Endometrial microvascular endothelial cells (primary cell): Measurements from ENCODE around the gene MYADML2. TPM values are rescaled to one million over a fixed set of nuclear protein-coding genes. Genes with fewer than 3 reads are reported as not detected.

Experiments used
- in situ Hi-C: cut with HindIII; loops from 2 replicates; pipeline ENCODE4 v1.10.0; 2017; ENCODE audit warnings: low sequenced_read_pairs, low pct_unique_long_range_greater_than_20kb; ENCODE audit errors: inconsistent ontology term
- total RNA-seq: library from RNA; depleted of rRNA; stranded (reverse); fragments of >200 nt; gene quantifications from one replicate; pipeline ENCODE4 v1.2.3, GENCODE V29; 2015; ENCODE audit errors: inconsistent ontology term

The MYADML2 gene
- total RNA-seq, 1 donor from 2014 or later = not detected

- in situ Hi-C loops = no loop called here
These were observed 33.8 kb upstream of the MYADML2 start for GRCh38 chr17:81980707-81981343.

- in situ Hi-C loops = no loop called here
These were observed 33.1 kb upstream of the MYADML2 start for GRCh38 chr17:81980122-81980521.

- in situ Hi-C loops = no loop called here
These were observed 31.7 kb upstream of the MYADML2 start for GRCh38 chr17:81978524-81979298.

- in situ Hi-C loops = no loop called here
These were observed 30.3 kb upstream of the MYADML2 start, which contains the start of gene ASPSCR1 for GRCh38 chr17:81977211-81977808. TSS of gene ASPSCR1 (plus strand) at chr17:81977629. CDS start at chr17:81977647, 18 bp downstream.

- in situ Hi-C loops = no loop called here
These were observed 29.5 kb upstream of the MYADML2 start for GRCh38 chr17:81976332-81977210.

GRCh38 chr17:81973432-81973831, 26.4 kb upstream of the MYADML2 start:
- in situ Hi-C loops = no loop called here

DNA sequence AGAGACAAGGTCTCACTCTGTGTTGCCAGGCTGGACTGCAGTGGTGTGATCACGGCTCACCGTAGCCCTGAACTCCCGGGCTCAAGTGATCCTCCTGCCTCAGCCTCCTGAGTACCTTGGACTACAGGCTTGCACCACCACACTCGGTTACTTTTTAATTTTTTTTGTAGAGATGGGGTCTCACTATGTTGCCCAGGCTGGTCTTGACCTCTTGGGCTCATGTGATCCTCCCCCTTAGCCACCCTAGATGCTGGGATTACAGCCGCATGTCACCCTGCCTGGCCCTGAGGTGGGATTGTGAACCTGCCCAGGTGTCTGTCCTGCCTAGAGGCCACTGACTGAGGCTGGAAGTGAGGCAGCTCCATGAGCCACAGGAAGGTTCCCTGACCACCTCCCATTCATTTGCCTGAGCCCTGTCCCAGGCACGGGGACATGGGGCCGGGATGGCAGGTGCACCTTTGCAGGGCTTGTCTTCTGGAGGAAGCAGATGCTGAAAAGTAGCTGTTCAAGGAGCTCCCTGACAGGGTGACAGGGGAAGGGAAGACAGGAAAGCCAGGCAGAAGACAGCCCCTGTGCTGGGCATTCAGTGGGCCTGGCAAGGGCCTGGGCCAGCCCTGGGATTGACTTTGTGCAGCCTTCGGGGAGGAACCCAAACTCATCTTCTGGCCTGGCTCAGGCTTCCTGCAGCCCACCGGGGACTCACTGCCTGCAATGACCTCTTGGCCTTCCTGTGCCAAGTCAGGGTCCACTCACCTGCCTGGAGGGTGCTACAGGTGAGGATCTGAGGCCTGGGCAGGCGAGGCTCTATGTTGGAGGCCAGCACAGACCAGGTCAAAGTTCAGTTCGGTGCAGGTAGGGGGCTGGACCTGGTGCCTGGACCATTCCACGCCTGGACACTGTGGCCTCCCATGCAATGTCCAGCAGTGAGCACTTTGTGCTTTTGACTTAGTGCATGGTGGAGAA, 22.1 kb upstream of the MYADML2 start:
- in situ Hi-C loops = no loop called here

DNA sequence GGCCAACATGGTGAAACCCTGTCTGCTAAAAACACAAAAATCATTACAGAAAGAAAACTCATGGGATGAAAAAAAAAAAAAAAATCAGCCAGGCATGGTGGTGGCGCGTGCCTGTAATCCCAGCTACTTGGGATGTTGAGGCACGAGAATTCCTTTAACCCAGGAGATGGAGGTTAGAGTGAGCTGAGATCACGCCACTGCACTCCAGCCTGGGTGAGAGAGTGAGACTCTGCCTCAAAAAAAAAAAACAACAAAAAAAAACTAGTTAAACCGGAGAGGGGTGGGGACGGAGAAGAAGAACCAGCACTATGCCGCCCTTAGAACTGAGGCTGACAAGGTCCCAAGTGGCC, 21.3 kb upstream of the MYADML2 start:
- in situ Hi-C loops = no loop called here

DNA sequence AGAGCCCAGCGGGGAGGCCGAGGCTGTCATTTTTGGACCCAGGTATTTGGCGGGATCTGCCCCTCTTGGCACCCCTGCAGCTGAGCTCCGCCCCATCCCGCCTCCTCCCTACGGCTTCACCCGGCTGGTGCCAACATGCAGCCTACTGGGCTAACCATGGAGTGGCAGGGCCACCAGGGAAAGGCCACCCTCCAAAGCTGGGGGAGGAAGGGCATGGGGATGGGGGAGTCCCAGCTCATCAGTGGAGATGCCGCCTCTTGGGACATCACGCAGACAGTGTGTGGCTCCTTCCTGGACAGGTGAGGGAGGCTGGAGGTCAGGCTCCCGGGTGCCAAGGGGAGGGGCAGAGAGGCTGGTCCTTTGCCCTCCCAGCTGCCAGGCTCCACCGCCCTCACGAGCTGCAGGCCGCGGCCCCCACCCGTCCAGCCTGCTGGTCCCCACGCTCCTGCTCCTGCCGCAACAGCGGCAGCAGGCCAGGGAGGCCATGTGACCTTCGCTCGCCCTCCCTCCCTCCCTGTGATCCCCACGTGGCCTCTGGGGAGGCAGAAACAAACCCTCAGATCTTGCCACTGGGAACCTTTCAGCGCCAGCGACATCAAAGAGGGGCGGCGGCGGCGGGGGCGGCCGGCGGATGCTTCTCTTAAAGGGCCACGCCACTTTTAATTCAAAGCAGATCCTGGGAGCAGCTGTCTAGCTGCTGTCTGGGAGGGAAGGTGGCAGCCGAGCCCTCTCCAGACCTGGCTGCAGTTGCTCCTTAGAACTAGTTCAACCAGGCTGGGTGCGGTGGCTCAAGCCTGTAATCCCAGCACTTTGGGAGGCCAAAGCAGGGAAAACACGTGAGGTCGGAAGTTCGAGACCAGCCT, 20.7 kb upstream of the MYADML2 start:
- in situ Hi-C loops = no loop called here

GRCh38 chr17:81967244-81967532, 20.2 kb upstream of the MYADML2 start:
- in situ Hi-C loops = no loop called here

DNA sequence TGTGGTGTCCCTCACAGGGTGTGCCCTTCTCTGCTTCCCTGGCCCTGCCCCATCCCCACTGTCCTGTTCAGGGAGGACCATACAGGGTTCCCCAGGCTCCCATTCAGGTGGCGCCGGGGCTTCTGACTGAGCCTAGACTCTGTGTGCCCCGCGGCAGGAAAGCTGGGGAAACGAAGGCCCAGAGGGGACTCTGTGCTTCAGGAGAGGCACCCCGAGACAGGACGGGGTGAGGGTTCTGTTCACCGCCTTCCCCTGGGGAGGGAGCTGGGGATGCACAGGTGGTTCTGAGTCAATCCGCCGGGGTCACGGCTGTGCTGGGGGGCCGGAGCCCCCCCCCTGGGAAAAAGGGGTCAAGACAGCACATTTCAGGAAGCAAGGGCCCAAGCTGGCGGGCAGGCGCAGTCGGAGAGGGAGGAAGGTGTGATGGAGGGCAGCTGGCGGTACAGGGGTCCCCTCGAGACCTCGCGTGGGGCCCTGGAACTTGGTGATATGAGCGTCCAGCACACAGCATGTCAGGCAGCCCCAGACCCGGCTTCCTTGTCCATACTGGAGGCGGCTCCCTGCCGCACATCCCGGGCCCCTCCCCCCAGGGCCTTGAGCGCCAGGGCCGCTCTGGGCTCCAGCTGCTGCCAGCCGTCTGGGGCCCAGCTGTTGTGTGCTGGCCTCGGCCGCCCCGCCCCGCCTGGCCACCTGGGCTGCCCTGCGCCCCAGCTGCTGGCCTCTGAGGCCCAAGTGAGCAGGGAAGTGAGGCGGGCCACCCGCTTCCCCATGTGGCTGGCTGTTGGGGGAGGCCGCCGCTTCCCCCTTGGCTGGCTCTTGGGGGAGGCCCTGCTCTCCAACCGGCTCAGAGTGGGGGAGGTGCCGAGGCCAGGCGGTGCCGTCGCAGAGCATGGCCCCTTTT, 19.6 kb upstream of the MYADML2 start:
- in situ Hi-C loops = no loop called here

DNA sequence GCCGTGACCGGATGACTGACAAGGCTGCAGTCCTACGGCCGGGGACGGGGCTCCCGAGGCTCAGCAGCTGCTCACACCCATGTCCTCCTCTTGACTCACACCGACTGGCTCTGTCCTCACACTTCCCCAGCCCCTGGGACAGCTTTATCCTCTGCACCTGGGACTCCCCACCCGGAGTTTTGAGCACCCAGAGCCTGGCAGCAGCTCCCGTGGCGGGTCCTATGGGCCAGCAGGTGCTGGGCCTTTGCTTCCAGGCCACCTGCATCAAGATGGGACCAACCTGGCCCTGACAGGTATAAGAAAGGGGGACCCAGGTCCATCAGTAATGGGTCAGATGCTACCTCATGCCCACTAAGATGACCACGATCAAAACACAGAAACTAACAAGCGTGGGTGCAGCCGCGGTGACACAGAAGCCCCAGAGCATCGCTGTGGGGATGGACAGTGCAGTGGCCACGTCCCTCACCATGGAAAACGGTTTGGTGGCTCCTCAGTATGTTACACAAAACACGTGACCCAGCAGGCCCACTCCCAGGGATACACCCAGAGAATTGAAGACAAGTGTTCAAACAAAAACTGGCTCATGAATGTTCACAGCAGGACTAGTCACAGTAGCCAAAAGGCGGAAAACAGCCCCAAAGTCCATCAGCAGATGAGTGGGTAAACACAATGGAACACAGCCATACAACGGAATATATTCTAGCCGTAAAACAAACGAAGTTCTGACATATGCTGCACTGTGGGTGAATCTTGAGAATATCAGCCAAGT, 17.2 kb upstream of the MYADML2 start:
- in situ Hi-C loops = no loop called here

GRCh38 chr17:81962499-81963441, 15.7 kb upstream of the MYADML2 start:
- in situ Hi-C loops = no loop called here

DNA sequence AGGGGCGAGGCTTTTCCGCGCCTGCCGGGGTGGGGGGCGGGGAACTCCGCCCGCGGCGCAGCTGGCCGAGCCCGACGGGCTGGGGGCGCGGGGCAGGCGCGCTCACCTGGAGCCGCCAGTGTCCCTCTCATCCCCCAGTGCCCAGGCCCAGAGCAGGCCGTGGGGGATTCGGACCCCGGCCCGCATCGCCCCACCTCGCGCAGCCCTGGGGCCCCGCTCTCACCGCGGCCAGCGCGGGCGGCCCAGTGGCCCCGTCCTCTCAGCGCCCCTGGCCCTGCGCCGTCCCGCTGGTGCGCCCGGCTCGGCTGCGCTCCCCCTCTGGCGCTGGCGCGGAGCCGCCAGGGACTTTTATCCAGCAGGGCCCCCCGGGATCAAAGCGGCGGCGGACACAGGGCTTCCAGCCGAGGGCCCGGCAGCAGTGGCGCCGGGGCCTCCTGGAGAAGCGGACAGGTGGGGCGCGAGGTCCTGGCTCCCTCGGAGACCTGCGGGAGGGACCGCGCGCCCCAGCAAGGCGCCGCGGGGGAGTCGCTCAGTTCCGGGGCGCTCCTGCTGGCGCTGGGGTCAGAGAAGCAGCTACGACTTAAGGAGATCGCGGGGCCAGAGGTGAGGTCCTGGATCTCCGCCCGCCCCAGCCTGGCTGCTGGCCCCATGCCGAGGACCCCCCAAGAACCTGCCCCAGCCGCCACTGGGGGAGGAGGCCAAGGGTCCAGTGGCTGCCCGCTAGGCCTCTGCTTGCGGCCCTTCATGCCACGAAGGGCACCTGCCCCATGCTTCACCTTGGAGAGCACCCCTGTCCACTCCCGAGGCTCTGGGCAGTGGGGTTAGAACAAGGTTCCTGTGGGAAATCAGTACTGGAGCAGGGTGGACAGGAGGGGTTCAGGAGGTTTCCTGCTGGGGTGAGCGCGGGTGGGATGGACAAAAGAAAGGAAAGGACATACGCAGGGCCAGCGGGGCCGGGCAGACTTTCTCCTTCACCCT, 14.8 kb upstream of the MYADML2 start:
- in situ Hi-C loops = no loop called here
